Prostate gland (tissue), 2 donors: ENCODE results near the gene NYAP1. TPM values are rescaled to one million over a fixed set of nuclear protein-coding genes. Genes with fewer than 3 reads are reported as not detected.
"Not testable (repeated sequence)": the region's sequence is repeated elsewhere in the genome, so short reads cannot be mapped to it uniquely, and the experiment has no call there.

Experiments used
- DNase-seq: peaks from one replicate; pipeline ENCODE4 v3.0.0-alpha.2; 2019; ENCODE audit warnings: low spot score
- H3K27ac ChIP-seq, 2 donors: fragments of 200-600 bp; sonication (generic); 2 replicates each; pipeline ENCODE4 v1.5.1; 2017 to 2019
- H3K27me3 ChIP-seq: fragments of 200-600 bp; sonication (generic); replicated peaks from 2 replicates; pipeline ENCODE4 v1.5.1; 2019; ENCODE audit not compliant: insufficient read depth
- H3K36me3 ChIP-seq, 2 donors: fragments of 200-600 bp; sonication (generic); 1 replicate in 1 of 2; 2 replicates in 1 of 2; pipeline versions ENCODE4 v1.5.1 to v1.8.1; 2017 to 2019
- H3K4me1 ChIP-seq: fragments of 200-600 bp; sonication (generic); replicated peaks from 2 replicates; pipeline ENCODE4 v1.5.1; 2019
- H3K4me3 ChIP-seq, 2 donors: fragments of 200-600 bp; sonication (generic); 2 replicates each; pipeline ENCODE4 v1.5.1; 2017 to 2019
- H3K9me3 ChIP-seq: fragments of 200-600 bp; sonication (generic); 2 replicates; pipeline ENCODE4 v1.5.1; 2017
- POLR2A ChIP-seq: fragments of 450-650 bp; IDR thresholded peaks from one replicate; pipeline ENCODE4 v1.6.1; 2016; ENCODE audit warnings: antibody characterized with exemption, mild to moderate bottlenecking
- POLR2AphosphoS5 ChIP-seq: sonication (generic); formaldehyde crosslinking; IDR thresholded peaks from one replicate; pipeline ENCODE4 v1.6.1; 2017; ENCODE audit warnings: antibody characterized with exemption
- WGBS: methylation state at CpG from one replicate; pipeline ENCODE4 v1.1.5; 2018; 5-methylcytosine and 5-hydroxymethylcytosine counted together
- intact Hi-C: fragments of 100-400 bp; cut with DNase I; formaldehyde crosslinking; loops from one replicate; pipeline ENCODE4 v1.14.2; 2022
- small RNA-seq, 2 donors: library from RNA; depleted of rRNA; stranded (forward); fragments of <200 nt; gene quantifications; one replicate each; pipeline ENCODE3, GENCODE V24; 2016
- total RNA-seq, 2 donors: library from RNA; depleted of rRNA; stranded (reverse); fragments of >200 nt; gene quantifications; one replicate each; pipeline ENCODE4 v1.1.0, GENCODE V29; 2016
- TF ChIP-seq, protein P1 (sequence below), 4 experiments: fragments of 200-600 bp in 2 of 4; fragments of 450-650 bp in 2 of 4; sonication (generic) in 2 of 4; IDR thresholded peaks; 1 replicate in 3 of 4; 2 replicates in 1 of 4; pipeline ENCODE4 v1.5.1; 2016 to 2019; ENCODE audit warnings: antibody characterized with exemption in 4 of 4, mild to moderate bottlenecking in 2 of 4, moderate library complexity in 2 of 4

Gene NYAP1
- total RNA-seq, 2 donors from 2014 or later, result 0.73 to 16.9 TPM

DNA sequence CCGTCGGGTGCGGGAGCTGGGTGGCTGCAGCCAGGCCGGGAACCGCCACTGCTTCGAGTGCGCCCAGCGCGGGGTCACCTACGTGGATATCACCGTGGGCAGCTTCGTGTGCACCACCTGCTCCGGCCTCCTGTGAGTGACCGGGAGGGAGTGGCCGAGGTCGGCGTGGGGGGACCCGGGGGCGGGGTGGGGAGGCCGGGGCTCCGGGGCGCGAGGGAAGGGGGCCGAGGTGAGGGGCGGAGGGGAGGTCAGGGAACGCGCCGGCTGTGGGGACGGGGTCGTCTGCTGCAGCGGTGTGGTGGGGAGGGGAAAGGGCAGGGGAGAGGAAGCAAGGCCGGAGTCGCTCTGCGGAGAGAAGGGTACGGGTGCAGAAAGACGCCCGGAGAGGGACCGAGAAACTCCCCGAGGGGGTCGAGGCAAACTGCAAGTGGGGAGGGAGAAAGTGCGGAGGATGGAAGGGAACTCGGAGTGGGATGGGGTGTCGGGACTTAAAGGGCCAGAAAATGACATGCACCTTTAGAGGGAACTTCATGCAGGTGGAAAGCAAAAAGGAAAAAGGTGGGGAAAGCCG, 55.8 kb downstream of the NYAP1 start:
- TF ChIP-seq, protein P1, sequence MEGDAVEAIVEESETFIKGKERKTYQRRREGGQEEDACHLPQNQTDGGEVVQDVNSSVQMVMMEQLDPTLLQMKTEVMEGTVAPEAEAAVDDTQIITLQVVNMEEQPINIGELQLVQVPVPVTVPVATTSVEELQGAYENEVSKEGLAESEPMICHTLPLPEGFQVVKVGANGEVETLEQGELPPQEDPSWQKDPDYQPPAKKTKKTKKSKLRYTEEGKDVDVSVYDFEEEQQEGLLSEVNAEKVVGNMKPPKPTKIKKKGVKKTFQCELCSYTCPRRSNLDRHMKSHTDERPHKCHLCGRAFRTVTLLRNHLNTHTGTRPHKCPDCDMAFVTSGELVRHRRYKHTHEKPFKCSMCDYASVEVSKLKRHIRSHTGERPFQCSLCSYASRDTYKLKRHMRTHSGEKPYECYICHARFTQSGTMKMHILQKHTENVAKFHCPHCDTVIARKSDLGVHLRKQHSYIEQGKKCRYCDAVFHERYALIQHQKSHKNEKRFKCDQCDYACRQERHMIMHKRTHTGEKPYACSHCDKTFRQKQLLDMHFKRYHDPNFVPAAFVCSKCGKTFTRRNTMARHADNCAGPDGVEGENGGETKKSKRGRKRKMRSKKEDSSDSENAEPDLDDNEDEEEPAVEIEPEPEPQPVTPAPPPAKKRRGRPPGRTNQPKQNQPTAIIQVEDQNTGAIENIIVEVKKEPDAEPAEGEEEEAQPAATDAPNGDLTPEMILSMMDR (IDR thresholded peaks at IDR 0.05), result no peak
- TF ChIP-seq POLR2A, result no peak
- TF ChIP-seq POLR2AphosphoS5, result no peak
- Histone ChIP-seq H3K4me1 (peaks cover 15% of the 10 kb centered on the region), H3K9me3 (no peaks in the 10 kb centered on the region), H3K4me3 (peak overlapping the region; percentile 85 to 87), H3K27ac (peak overlapping the region; percentile 74 to 75), H3K36me3 (no peaks in the 10 kb centered on the region), H3K27me3 (no peaks in the 10 kb centered on the region)
- intact Hi-C loops, result loop anchor here (5.0 kb wide), 1 partner anchor 43 kb away; no protein-coding TSS in a partner anchor
- WGBS, result under 1% methylated on average over 42 of the region's 44 CpGs
- no peak for DNase-seq

DNA sequence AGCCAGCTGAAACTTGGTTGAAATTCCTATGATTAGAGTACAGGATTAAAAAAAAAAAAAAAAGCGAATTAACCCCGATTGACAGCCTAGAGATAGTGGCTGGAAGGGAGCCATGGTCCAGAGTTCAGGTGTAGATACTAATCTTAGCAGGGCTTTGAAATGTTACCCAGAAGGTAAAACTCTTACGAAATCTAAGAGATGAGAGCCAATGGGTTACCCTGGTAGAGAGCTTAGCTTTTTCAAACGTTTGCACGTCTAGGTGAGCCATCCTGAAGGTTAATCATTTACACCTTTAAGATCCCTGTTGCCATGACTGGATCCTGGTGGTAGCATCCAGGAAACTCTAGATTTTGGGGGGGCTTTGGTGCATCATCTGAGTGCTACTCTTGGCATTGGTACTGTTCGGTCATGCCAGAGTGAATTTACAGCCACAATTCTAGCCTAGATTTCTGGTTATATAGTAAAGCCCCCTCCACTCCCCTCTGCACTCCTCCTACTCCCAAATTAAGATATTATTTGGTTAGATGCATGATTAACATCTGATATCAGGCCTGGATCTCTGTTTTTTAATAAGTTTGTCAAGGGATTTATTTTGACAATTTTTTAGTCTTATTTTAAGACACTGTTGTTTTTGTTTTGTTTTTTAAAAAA, 56.5 kb downstream of the NYAP1 start:
- DNase-seq, result no peak
- H3K36me3 ChIP-seq, result no peaks in the 10 kb centered on the region
- no peaks in the 10 kb centered on the region for H3K9me3 ChIP-seq
- peaks cover 20% of the 10 kb centered on the region for H3K4me1 ChIP-seq
- H3K27me3 ChIP-seq, result no peaks in the 10 kb centered on the region
- H3K27ac ChIP-seq, result peak overlapping the region; percentile 74 to 75
- peak; percentile 4 for TF ChIP-seq POLR2AphosphoS5
- TF ChIP-seq, protein P1 (IDR thresholded peaks at IDR 0.05), result no peak
- H3K4me3 ChIP-seq, result peak overlapping the region; percentile 85 to 87
- 31% methylated on average over 6 of the region's 6 CpGs for WGBS
- intact Hi-C loops, result no loop called here

GRCh38 chr7:100541309-100541708, 57.6 kb downstream of the NYAP1 start:
- peaks cover 31% of the 10 kb centered on the region for H3K4me1 ChIP-seq
- DNase-seq, H3K9me3 ChIP-seq, H3K27me3 ChIP-seq, H3K27ac ChIP-seq, H3K4me3 ChIP-seq, H3K36me3 ChIP-seq, intact Hi-C loops: not testable (repeated sequence)
- 88% methylated on average over 7 of the region's 7 CpGs for WGBS

- peaks cover 47% of the 10 kb centered on the region for H3K4me1 ChIP-seq
- intact Hi-C loops, result no loop called here
- no peaks in the 10 kb centered on the region for H3K36me3 ChIP-seq
- no peak overlapping the region for H3K4me3 ChIP-seq
- no peaks in the 10 kb centered on the region for H3K9me3 ChIP-seq
- WGBS, result 41% methylated on average over 1 of the region's 1 CpG
- no peak for DNase-seq
- TF ChIP-seq POLR2AphosphoS5 (no peak), POLR2A (no peak)
- TF ChIP-seq, protein P1 (IDR thresholded peaks at IDR 0.05), result no peak
- peak overlapping the region; percentile 93 to 94 for H3K27ac ChIP-seq
- no peaks in the 10 kb centered on the region for H3K27me3 ChIP-seq
Observed at GRCh38 chr7:100543586-100543985, 59.9 kb downstream of the NYAP1 start.

- H3K27ac ChIP-seq, result peak overlapping the region; percentile 93 to 94
- H3K9me3 ChIP-seq, result no peaks in the 10 kb centered on the region
- no peak overlapping the region for H3K4me3 ChIP-seq
- H3K27me3 ChIP-seq, result no peaks in the 10 kb centered on the region
- peaks cover 47% of the 10 kb centered on the region for H3K4me1 ChIP-seq
- 29% methylated on average over 5 of the region's 5 CpGs for WGBS
- intact Hi-C loops, result no loop called here
- TF ChIP-seq POLR2AphosphoS5 (no peak), POLR2A (no peak)
- TF ChIP-seq, protein P1 (IDR thresholded peaks at IDR 0.05), result no peak
- no peak for DNase-seq
- H3K36me3 ChIP-seq, result no peaks in the 10 kb centered on the region
Observed at GRCh38 chr7:100544386-100544785, 60.7 kb downstream of the NYAP1 start.

Small RNAs within 50 kb of the gene (small RNA-seq; reads per million reads assigned to genes)
- gene RN7SL416P, result 0 to 0.09 reads per million in 2 donors

Other genes with a start within 250 kb of the NYAP1 start
- gene SPDYE3, start 176.2 kb upstream of the NYAP1 start, total RNA-seq, result under 1 TPM in 1 of 2 donors, not detected in 1; 0.91 TPM
- 100 to 1,000 TPM in 1 of 2 donors, 10 to 100 TPM in 1; 72.4 to 120 TPM for gene PILRB, start 125.8 kb upstream of the NYAP1 start, total RNA-seq
- 10 to 100 TPM in 1 of 2 donors, 1 to 10 TPM in 1; 4.9 to 11.9 TPM for gene PILRA, start 110.4 kb upstream of the NYAP1 start, total RNA-seq
- gene ZCWPW1, start 55.2 kb upstream of the NYAP1 start, total RNA-seq, result 10 to 100 TPM in 1 of 2 donors, 1 to 10 TPM in 1; 5.5 to 34.6 TPM
- gene MEPCE, start 54.1 kb upstream of the NYAP1 start, total RNA-seq, result 10 to 100 TPM; 24.2 to 62.8 TPM
- 10 to 100 TPM; 44.1 to 60.5 TPM for gene PPP1R35, start 47.4 kb upstream of the NYAP1 start, total RNA-seq
- 10 to 100 TPM in 1 of 2 donors, not detected in 1; 11.9 TPM for gene SPACDR, start 19.7 kb upstream of the NYAP1 start, total RNA-seq
- 100 to 1,000 TPM in 1 of 2 donors, 10 to 100 TPM in 1; 77.6 to 152 TPM for gene TSC22D4, start 4.7 kb upstream of the NYAP1 start, total RNA-seq
- 10 to 100 TPM; 33.0 to 94.9 TPM for gene AGFG2, start 55.3 kb downstream of the NYAP1 start, total RNA-seq
- gene SAP25, start 90.0 kb downstream of the NYAP1 start, total RNA-seq, result 10 to 100 TPM in 1 of 2 donors, 1 to 10 TPM in 1; 2.5 to 19.5 TPM
- 100 to 1,000 TPM in 1 of 2 donors, 10 to 100 TPM in 1; 66.8 to 202 TPM for gene LRCH4, start 102.2 kb downstream of the NYAP1 start, total RNA-seq
- 1 to 10 TPM; 2.3 to 9.7 TPM for gene FBXO24, start 102.4 kb downstream of the NYAP1 start, total RNA-seq
- 10 to 100 TPM; 11.8 to 49.5 TPM for gene PCOLCE, start 118.4 kb downstream of the NYAP1 start, total RNA-seq
- gene MOSPD3, start 128.6 kb downstream of the NYAP1 start, total RNA-seq, result 10 to 100 TPM; 20.1 to 36.1 TPM
- 1 to 10 TPM in 1 of 2 donors, under 1 TPM in 1; 0.59 to 2.3 TPM for gene TFR2, start 157.6 kb downstream of the NYAP1 start, total RNA-seq
- 1 to 10 TPM in 1 of 2 donors, not detected in 1; 2.4 TPM for gene ACTL6B, start 172.5 kb downstream of the NYAP1 start, total RNA-seq
- 100 to 1,000 TPM; 376 to 417 TPM for gene GNB2, start 189.8 kb downstream of the NYAP1 start, total RNA-seq
- gene GIGYF1, start 210.3 kb downstream of the NYAP1 start, total RNA-seq, result 10 to 100 TPM; 37.0 to 82.2 TPM
- 10 to 100 TPM; 41.4 to 45.2 TPM for gene POP7, start 222.2 kb downstream of the NYAP1 start, total RNA-seq
- gene EPO, start 236.5 kb downstream of the NYAP1 start, total RNA-seq, result 1 to 10 TPM in 1 of 2 donors, not detected in 1; 1.6 TPM
- gene ZAN, start 249.7 kb downstream of the NYAP1 start, total RNA-seq, result under 1 TPM in 1 of 2 donors, not detected in 1; 0.17 TPM